Neural cell (in vitro differentiated cells): Measurements from ENCODE around the gene RBKS. TPM values are rescaled to one million over a fixed set of nuclear protein-coding genes. Genes with fewer than 3 reads are reported as not detected.

Experiments used
- H2AFZ ChIP-seq: fragments of 200-600, 300-800 bp; sonication (generic), shearing (Covaris generic); 2 replicates; pipeline ENCODE4 v1.6.0; 2014; ENCODE audit warnings: low read depth, mild to moderate bottlenecking, antibody characterized with exemption, low read length, moderate library complexity
- H3F3A ChIP-seq: fragments of 200-600 bp; shearing (Covaris generic); 2 replicates; pipeline ENCODE4 v1.6.1; 2016; ENCODE audit warnings: mild to moderate bottlenecking, moderate library complexity, mixed read lengths, antibody characterized with exemption, low read length; ENCODE audit not compliant: insufficient read depth, poor library complexity, severe bottlenecking
- H3K27ac ChIP-seq: fragments of 200-600, 300-800 bp; sonication (generic), shearing (Covaris generic); 2 replicates; pipeline ENCODE4 v1.5.1; 2014; ENCODE audit warnings: mild to moderate bottlenecking, low read length, moderate library complexity
- H3K27me3 ChIP-seq: fragments of 300-800, 200-600 bp; sonication (generic), shearing (Covaris generic); 2 replicates; pipeline ENCODE4 v1.6.0; 2014; ENCODE audit warnings: mild to moderate bottlenecking, low read depth, low read length, moderate library complexity; ENCODE audit not compliant: insufficient read depth
- H3K36me3 ChIP-seq: fragments of 300-800, 200-600 bp; sonication (generic), shearing (Covaris generic); 2 replicates; pipeline ENCODE4 v1.5.1; 2014; ENCODE audit warnings: mild to moderate bottlenecking, antibody characterized with exemption, low read length, moderate library complexity; ENCODE audit not compliant: insufficient read depth
- H3K4me2 ChIP-seq: fragments of 300-800, 200-600 bp; sonication (generic), shearing (Covaris generic); 2 replicates; pipeline ENCODE4 v1.6.0; 2014; ENCODE audit warnings: mild to moderate bottlenecking, low read length
- H3K4me3 ChIP-seq: fragments of 300-800, 200-600 bp; sonication (generic), shearing (Covaris generic); 2 replicates; pipeline ENCODE4 v1.5.1; 2014; ENCODE audit warnings: mild to moderate bottlenecking, low read length, moderate library complexity
- H3K79me2 ChIP-seq: fragments of 200-600 bp; shearing (Covaris generic); replicated peaks from 2 replicates; pipeline ENCODE4 v1.6.0; 2014; ENCODE audit warnings: mild to moderate bottlenecking, low read length, moderate library complexity; ENCODE audit not compliant: insufficient read depth
- H3K9ac ChIP-seq: fragments of 300-800, 200-600 bp; sonication (generic), shearing (Covaris generic); 2 replicates; pipeline ENCODE4 v1.6.1; 2016; ENCODE audit warnings: mild to moderate bottlenecking, low read length, mixed read lengths
- H3K9me2 ChIP-seq: fragments of 200-600 bp; shearing (Covaris generic); 2 replicates; pipeline ENCODE4 v1.6.1; 2016; ENCODE audit warnings: mild to moderate bottlenecking, low read length, mixed read lengths; ENCODE audit not compliant: insufficient read depth
- H3K9me3 ChIP-seq: fragments of 200-600, 300-800 bp; sonication (generic), shearing (Covaris generic); 2 replicates; pipeline ENCODE4 v1.6.1; 2016; ENCODE audit warnings: mild to moderate bottlenecking, mixed run types, low read length, moderate library complexity, mixed read lengths
- H4K20me1 ChIP-seq: fragments of 200-600 bp; shearing (Covaris generic); 2 replicates; pipeline ENCODE4 v1.6.1; 2016; ENCODE audit warnings: mild to moderate bottlenecking, mixed run types; ENCODE audit not compliant: insufficient read depth
- CTCF ChIP-seq: fragments of 450-650 bp; IDR thresholded peaks from 2 replicates; pipeline ENCODE4 v1.5.1; 2014; ENCODE audit warnings: antibody characterized with exemption, mild to moderate bottlenecking, moderate library complexity; ENCODE audit not compliant: poor library complexity, severe bottlenecking
- EP300 ChIP-seq: fragments of 450-650 bp; conservative IDR thresholded peaks from 2 replicates; pipeline ENCODE4 v1.6.1; 2014; ENCODE audit warnings: antibody characterized with exemption, mild to moderate bottlenecking, moderate library complexity; ENCODE audit not compliant: poor library complexity, severe bottlenecking
- EZH2 ChIP-seq: fragments of 200-600, 300-800 bp; shearing (Covaris generic), sonication (generic); IDR thresholded peaks from 2 replicates; pipeline ENCODE4 v1.6.1; 2014; ENCODE audit warnings: antibody characterized with exemption, low read length, borderline replicate concordance, mild to moderate bottlenecking; ENCODE audit not compliant: insufficient read depth, poor library complexity, severe bottlenecking
- MXI1 ChIP-seq: fragments of 450-650 bp; conservative IDR thresholded peaks from 2 replicates; pipeline ENCODE4 v1.6.1; 2014; ENCODE audit warnings: antibody characterized with exemption, mild to moderate bottlenecking; ENCODE audit not compliant: poor library complexity, severe bottlenecking
- POLR2AphosphoS5 ChIP-seq: IDR thresholded peaks from 2 replicates; pipeline ENCODE4 v1.6.1; 2012
- RAD21 ChIP-seq: fragments of 450-650 bp; conservative IDR thresholded peaks from 2 replicates; pipeline ENCODE4 v1.6.1; 2014; ENCODE audit warnings: antibody characterized with exemption, mild to moderate bottlenecking, moderate library complexity
- REST ChIP-seq: IDR thresholded peaks from 2 replicates; pipeline ENCODE4 v1.6.1; 2012; ENCODE audit warnings: borderline replicate concordance
- SMC3 ChIP-seq: fragments of 450-650 bp; conservative IDR thresholded peaks from 2 replicates; pipeline ENCODE4 v1.6.1; 2014; ENCODE audit warnings: antibody characterized with exemption, mild to moderate bottlenecking, moderate library complexity; ENCODE audit not compliant: poor library complexity
- TAF1 ChIP-seq: IDR thresholded peaks from 2 replicates; pipeline ENCODE4 v1.6.1; 2012; ENCODE audit warnings: low read depth
- polyA plus RNA-seq: library from polyadenylated mRNA; depleted of rRNA; stranded (reverse); fragments of >200 nt; gene quantifications from 2 replicates; pipeline ENCODE4 v1.2.3, GENCODE V29; 2014

Gene RBKS
- polyA plus RNA-seq, 1 donor from 2014 or later = 5.4 TPM

- Histone ChIP-seq H4K20me1 (no peaks in the 10 kb centered on the region), H3K9ac (no peak overlapping the region), H2AFZ (no peak overlapping the region), H3K4me2 (no peak overlapping the region), H3F3A (no peaks in the 10 kb centered on the region), H3K27ac (no peak overlapping the region), H3K9me3 (no peaks in the 10 kb centered on the region), H3K27me3 (no peaks in the 10 kb centered on the region), H3K36me3 (no peaks in the 10 kb centered on the region), H3K79me2 (no peaks in the 10 kb centered on the region), H3K4me3 (no peak overlapping the region), H3K9me2 (no peaks in the 10 kb centered on the region)
- no peak for TF ChIP-seq POLR2AphosphoS5
- no peak for TF ChIP-seq EP300
- TF ChIP-seq REST = no peak
- TF ChIP-seq CTCF = no peak
- no peak for TF ChIP-seq TAF1
- TF ChIP-seq EZH2 = no peak
- no peak for TF ChIP-seq SMC3
- TF ChIP-seq MXI1 = no peak
- TF ChIP-seq RAD21 = no peak
Measured at GRCh38 chr2:27916293-27916995, 26.3 kb upstream of the RBKS start.

GRCh38 chr2:27915874-27916273 is 25.7 kb upstream of the RBKS start:
- no peaks in the 10 kb centered on the region for H4K20me1 ChIP-seq
- no peak overlapping the region for H2AFZ ChIP-seq
- no peaks in the 10 kb centered on the region for H3K36me3 ChIP-seq
- no peak overlapping the region for H3K9ac ChIP-seq
- no peak overlapping the region for H3K4me3 ChIP-seq
- no peaks in the 10 kb centered on the region for H3F3A ChIP-seq
- H3K27ac ChIP-seq = no peak overlapping the region
- H3K9me2 ChIP-seq = no peaks in the 10 kb centered on the region
- no peak overlapping the region for H3K4me2 ChIP-seq
- no peaks in the 10 kb centered on the region for H3K79me2 ChIP-seq
- H3K27me3 ChIP-seq = no peaks in the 10 kb centered on the region
- no peaks in the 10 kb centered on the region for H3K9me3 ChIP-seq
- TF ChIP-seq MXI1 = no peak
- no peak for TF ChIP-seq EP300
- TF ChIP-seq POLR2AphosphoS5 = no peak
- no peak for TF ChIP-seq TAF1
- TF ChIP-seq SMC3 = no peak
- TF ChIP-seq RAD21 = no peak
- no peak for TF ChIP-seq CTCF
- no peak for TF ChIP-seq REST
- TF ChIP-seq EZH2 = no peak
